Type B pancreatic cell (in vitro differentiated cells): Measurements from ENCODE around the gene EHMT1. TPM values are rescaled to one million over a fixed set of nuclear protein-coding genes. Genes with fewer than 3 reads are reported as not detected.

Source experiments
- DNase-seq: peaks from one replicate; pipeline ENCODE4 v3.0.0; 2021; ENCODE audit warnings: mixed read lengths; ENCODE audit not compliant: unreplicated experiment; ENCODE audit errors: extremely low spot score
- H3K27ac Mint-ChIP-seq: 2 replicates; pipeline ENCODE4 v1.8.0; 2021; ENCODE audit warnings: mild to moderate bottlenecking, mixed read lengths
- H3K27me3 Mint-ChIP-seq: 2 replicates; pipeline ENCODE4 v1.8.0; 2021; ENCODE audit warnings: mixed read lengths
- H3K36me3 Mint-ChIP-seq: 2 replicates; pipeline ENCODE4 v1.8.0; 2021; ENCODE audit warnings: mixed read lengths
- H3K4me1 Mint-ChIP-seq: one replicate; pipeline ENCODE4 v1.8.0; 2021; ENCODE audit warnings: mixed read lengths; ENCODE audit not compliant: unreplicated experiment
- H3K4me3 Mint-ChIP-seq: 2 replicates; pipeline ENCODE4 v1.8.0; 2021; ENCODE audit warnings: mild to moderate bottlenecking, mixed read lengths
- H3K9me3 Mint-ChIP-seq: 2 replicates; pipeline ENCODE4 v1.8.0; 2021; ENCODE audit warnings: mixed read lengths
- total RNA-seq: library from RNA; stranded (reverse); gene quantifications from 2 replicates; pipeline ENCODE4 v1.2.1, GENCODE V29; 2021; ENCODE audit warnings: low replicate concordance
- TF ChIP-seq, protein P1 (sequence below): fragments of 200-600 bp; sonication (generic); conservative IDR thresholded peaks from 2 replicates; pipeline ENCODE4 v1.5.0; 2021; ENCODE audit warnings: antibody characterized with exemption, mild to moderate bottlenecking

The EHMT1 gene
- total RNA-seq, 1 donor from 2014 or later: 111 TPM

DNA sequence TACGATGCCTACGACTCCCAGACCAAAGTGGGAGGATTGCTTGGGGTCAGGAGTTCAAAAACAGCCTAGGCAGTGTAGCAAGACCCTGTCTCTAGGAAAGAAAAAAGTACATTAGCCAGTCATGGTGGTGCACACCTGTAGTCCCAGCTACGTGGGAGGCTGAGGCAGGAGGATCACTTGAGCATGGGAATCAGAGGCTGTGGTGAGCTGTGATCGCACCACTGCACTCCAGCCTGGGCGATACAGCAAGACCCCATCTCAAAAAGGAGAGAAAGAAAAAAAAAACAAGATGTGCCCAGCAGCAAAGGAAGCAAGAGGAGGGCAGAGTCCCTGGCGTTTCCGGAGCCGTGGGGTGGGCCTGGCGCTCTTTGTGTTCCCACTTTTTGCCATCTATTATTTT, 179.3 kb downstream of the EHMT1 start:
- no peaks in the 10 kb centered on the region for H3K9me3 Mint-ChIP-seq
- H3K36me3 Mint-ChIP-seq: peaks cover 37% of the 10 kb centered on the region

DNA sequence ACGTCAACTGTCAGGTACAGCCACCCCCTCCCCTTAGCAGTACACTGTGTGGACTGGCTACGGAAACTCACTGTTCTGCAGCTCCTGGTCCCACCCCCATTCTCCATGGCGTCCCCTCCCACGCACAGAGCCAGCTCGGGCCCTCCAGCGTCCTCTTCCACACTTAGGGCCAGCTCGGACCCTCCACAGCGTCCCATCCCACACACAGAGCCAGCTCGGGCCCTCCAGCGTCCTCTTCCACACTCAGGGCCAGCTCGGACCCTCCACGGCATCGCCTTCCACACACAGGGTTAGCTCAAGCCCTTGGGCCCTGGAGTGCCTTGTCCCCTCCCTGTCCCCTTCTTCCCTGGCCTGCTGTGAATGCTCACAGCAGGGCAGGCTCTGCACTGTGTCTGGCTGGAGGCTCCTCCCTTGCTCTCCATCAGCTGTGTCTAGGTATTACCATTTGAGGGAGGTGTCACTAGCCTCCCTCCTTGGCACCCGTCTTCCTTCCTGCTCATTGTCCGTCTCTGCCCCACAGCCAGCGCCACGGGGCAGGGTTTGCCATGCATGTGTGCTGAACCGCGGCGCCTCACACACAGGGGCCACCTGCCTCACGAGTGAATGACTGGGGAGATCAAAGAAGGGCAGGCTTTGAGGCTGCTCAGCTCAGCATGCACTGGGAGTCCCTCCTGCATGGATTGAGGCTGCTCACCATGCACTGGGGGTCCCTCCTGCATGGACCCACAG, 180.3 kb downstream of the EHMT1 start:
- Mint-ChIP-seq H3K4me3 (no peak overlapping the region), H3K4me1 (no peaks in the 10 kb centered on the region), H3K27ac (no peak overlapping the region), H3K36me3 (peaks cover 40% of the 10 kb centered on the region), H3K9me3 (no peaks in the 10 kb centered on the region), H3K27me3 (no peaks in the 10 kb centered on the region)
- no peak for DNase-seq
- TF ChIP-seq, protein P1, sequence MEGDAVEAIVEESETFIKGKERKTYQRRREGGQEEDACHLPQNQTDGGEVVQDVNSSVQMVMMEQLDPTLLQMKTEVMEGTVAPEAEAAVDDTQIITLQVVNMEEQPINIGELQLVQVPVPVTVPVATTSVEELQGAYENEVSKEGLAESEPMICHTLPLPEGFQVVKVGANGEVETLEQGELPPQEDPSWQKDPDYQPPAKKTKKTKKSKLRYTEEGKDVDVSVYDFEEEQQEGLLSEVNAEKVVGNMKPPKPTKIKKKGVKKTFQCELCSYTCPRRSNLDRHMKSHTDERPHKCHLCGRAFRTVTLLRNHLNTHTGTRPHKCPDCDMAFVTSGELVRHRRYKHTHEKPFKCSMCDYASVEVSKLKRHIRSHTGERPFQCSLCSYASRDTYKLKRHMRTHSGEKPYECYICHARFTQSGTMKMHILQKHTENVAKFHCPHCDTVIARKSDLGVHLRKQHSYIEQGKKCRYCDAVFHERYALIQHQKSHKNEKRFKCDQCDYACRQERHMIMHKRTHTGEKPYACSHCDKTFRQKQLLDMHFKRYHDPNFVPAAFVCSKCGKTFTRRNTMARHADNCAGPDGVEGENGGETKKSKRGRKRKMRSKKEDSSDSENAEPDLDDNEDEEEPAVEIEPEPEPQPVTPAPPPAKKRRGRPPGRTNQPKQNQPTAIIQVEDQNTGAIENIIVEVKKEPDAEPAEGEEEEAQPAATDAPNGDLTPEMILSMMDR: no peak

More for the DNA sequence above, 179.3 kb downstream of the EHMT1 start:
- Mint-ChIP-seq H3K4me1 (no peaks in the 10 kb centered on the region), H3K27me3 (no peaks in the 10 kb centered on the region), H3K4me3 (no peak overlapping the region), H3K27ac (no peak overlapping the region)
- DNase-seq: no peak
- TF ChIP-seq, protein P1: no peak

DNA sequence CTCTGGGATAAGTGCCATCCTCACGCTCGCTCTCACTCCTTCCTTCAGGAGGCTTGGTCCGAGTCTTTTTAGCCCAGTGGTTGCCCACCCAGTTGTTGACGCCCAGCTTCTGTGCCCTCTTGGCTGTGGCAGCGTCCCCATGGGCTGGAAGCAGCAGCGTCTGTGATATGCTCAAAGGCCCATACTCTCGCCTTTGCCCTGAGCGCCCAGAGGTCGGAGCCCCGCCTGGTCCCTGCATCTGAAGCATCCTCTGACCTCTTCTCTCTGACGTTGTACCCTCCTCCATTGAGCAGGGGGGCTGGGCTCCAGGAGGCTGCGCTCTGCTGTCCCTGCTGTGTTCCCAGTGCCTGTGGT, 180.8 kb downstream of the EHMT1 start:
- TF ChIP-seq, protein P1: no peak
- Mint-ChIP-seq H3K9me3 (no peaks in the 10 kb centered on the region), H3K4me1 (no peaks in the 10 kb centered on the region), H3K36me3 (peaks cover 45% of the 10 kb centered on the region), H3K27ac (no peak overlapping the region), H3K4me3 (no peak overlapping the region), H3K27me3 (no peaks in the 10 kb centered on the region)
- no peak for DNase-seq

DNA sequence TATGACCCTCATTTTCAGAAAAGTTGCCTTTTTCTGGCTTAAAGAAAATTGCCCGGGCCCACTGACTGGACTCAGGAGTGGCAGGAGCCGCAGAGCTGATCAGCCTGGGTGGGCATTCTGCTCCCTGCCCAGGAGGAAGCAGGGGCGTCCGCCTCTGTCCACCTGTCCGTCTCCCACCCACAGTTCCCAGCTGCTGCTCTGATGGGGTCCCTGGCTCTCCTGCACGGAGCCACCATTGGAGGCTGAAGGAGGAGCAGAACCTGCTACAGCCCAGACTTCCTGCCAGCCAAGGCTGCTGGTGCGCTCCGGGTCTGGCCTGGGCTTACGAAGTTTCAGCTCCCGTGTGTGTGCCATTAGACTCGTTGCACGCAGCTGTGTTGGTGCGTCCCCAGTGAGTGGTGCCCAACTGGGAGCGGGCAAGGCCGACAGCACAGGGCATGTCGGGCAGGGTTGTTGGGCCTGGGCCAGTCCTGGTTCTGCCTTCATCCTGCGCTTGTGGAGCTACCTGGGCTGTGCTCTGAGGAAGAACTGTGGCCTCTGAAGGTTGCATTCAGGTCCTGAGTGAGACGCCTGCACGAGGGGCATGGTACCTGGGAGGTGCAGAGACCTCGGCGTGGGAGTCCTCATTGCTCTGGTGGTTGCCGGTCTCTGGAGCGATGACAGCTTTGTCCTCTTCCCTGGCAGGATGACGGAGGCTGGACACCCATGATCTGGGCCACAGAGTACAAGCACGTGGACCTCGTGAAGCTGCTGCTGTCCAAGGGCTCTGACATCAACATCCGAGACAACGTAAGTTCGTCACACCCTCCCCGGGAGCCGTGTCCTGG, 181.6 kb downstream of the EHMT1 start:
- H3K4me1 Mint-ChIP-seq: no peaks in the 10 kb centered on the region
- H3K36me3 Mint-ChIP-seq: peaks cover 53% of the 10 kb centered on the region
- DNase-seq: no peak
- no peak overlapping the region for H3K4me3 Mint-ChIP-seq
- no peaks in the 10 kb centered on the region for H3K9me3 Mint-ChIP-seq
- TF ChIP-seq, protein P1: no peak
- no peaks in the 10 kb centered on the region for H3K27me3 Mint-ChIP-seq
- H3K27ac Mint-ChIP-seq: no peak overlapping the region

DNA sequence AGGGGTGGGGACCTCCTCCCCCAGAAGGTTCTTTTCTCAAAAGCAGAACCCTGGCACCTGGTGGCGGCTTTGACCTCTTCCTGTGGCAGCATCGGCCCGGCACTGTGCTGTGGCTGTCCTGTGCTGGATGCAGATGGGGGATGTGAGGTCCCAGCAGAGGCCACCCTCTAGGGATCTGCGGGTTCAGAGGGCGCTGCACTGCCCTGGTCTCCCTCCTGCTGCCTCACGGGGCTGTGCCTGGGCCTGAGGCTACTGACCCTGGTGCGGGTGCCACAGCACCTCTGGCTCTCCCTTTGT, 182.2 kb downstream of the EHMT1 start:
- no peak for DNase-seq
- Mint-ChIP-seq H3K4me3 (no peak overlapping the region), H3K4me1 (no peaks in the 10 kb centered on the region), H3K9me3 (no peaks in the 10 kb centered on the region), H3K27me3 (no peaks in the 10 kb centered on the region), H3K36me3 (peaks cover 51% of the 10 kb centered on the region), H3K27ac (no peak overlapping the region)
- TF ChIP-seq, protein P1: no peak
